HFF-Myc (cell line): ENCODE measurements around the gene TMSB15B.
"Not testable (repeated sequence)": the region's sequence is repeated elsewhere in the genome, so short reads cannot be mapped to it uniquely, and the experiment has no call there.

Experiments used
- DNase-seq: peaks from one replicate; pipeline ENCODE4 v3.0.0-alpha.2; 2011; ENCODE audit warnings: low read depth; ENCODE audit errors: extremely low read depth
- H3K4me3 ChIP-seq: replicated peaks from 2 replicates; pipeline ENCODE4 v1.5.1; 2011; ENCODE audit warnings: low read depth, mild to moderate bottlenecking, control low read depth, low read length
- CTCF ChIP-seq: IDR thresholded peaks from 2 replicates; pipeline ENCODE4 v1.5.1; 2012; ENCODE audit warnings: mild to moderate bottlenecking, low read depth, low read length, control low read depth; ENCODE audit errors: missing control alignments

Gene TMSB15B

GRCh38 chrX:103927633-103928032, 34.8 kb upstream of the TMSB15B start:
- no peak for TF ChIP-seq CTCF
- no peak overlapping the region for H3K4me3 ChIP-seq
- no peak for DNase-seq

- no peak for DNase-seq
- no peak for TF ChIP-seq CTCF
- H3K4me3 ChIP-seq: no peak overlapping the region
Observed at GRCh38 chrX:103932133-103932532, 30.3 kb upstream of the TMSB15B start.

DNA sequence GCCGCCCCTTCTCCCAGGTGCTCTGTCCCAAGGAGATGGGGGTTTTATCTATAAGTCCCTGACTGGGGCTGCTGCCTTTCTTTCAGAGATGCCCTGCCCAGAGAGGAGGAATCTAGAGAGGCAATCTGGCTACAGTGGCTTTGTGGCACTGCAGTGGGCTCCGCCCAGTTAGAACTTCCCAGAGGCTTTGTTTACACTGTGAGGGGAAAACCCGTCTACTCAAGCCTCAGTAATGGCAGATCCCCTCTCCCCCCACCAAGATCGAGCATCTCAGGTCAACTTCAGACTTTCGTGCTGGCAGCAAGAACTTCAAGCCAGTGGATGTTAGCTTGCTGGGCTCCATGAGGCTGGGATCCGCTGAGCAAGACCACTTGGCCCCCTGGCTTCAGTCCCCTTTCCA, 22.2 kb upstream of the TMSB15B start:
- not testable (repeated sequence) for DNase-seq, H3K4me3 ChIP-seq

GRCh38 chrX:103941201-103941975, 21.0 kb upstream of the TMSB15B start:
- no peak for DNase-seq
- TF ChIP-seq CTCF: no peak
- no peak overlapping the region for H3K4me3 ChIP-seq

DNA sequence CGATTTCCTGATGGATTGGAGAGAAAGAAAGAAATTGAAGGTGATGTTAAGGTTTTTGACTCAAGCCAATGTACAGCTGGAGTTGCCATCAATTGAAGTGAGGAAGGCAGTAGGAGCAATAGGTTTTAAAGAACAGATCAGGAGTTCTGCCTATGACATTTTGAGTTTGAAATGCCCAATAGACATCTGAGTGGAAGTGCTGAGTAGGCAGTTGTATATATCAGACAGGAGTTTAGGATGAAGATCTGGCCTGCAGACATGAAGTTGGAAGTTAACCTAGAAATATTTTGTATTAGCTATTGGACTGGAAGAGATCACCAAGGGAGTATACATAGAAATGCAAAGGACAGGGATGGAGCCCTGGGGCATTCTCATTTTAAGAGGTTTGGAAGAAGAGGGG, 12.9 kb upstream of the TMSB15B start:
- TF ChIP-seq CTCF: no peak
- H3K4me3 ChIP-seq: no peak overlapping the region
- DNase-seq: no peak

DNA sequence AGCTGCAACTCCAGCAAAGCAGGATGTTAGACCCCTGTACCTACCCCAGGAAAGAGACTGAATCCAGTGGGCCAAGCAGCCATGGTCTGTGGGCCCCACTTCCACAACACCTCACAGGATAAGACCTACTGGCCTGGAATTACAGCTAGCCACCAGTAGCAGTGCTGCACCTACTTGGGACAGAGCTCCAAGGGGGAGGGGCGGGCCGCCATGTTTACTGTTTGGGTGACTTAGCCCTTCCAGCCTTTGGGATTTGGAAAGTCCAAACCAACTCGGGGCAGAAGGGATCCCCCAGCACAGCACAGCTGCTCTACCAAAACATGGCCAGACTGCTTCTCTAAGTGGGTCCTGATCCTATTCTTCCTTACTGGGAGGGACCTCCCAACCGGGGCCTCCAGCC, 9.1 kb upstream of the TMSB15B start:
- TF ChIP-seq CTCF: no peak

GRCh38 chrX:103954259-103954658, 8.2 kb upstream of the TMSB15B start:
- no peak overlapping the region for H3K4me3 ChIP-seq
- no peak for DNase-seq
- TF ChIP-seq CTCF: no peak

More for the DNA sequence above, 9.1 kb upstream of the TMSB15B start:
- no peak overlapping the region for H3K4me3 ChIP-seq
- no peak for DNase-seq

DNA sequence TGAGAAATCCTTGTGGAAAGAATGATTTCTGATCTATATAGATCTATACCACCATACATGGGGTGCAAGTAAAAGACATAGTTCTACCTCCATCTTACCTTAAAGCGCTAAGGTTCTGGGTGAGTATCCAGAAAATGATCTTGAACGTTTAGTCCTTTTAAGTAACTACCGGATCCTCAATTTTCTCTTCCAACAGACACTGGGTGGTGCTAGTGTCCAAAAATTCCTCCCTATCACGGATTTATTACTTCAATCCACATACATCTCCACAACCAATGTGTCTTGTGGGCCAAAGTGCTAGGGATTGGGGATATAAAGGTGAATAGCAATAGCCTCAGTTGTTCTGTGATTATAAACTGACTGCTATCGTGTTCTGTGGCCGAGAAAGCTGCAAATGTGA, 1.8 kb upstream of the TMSB15B start:
- DNase-seq: not testable (repeated sequence)

GRCh38 chrX:103983508-103983907, 21.1 kb downstream of the TMSB15B start:
- not testable (repeated sequence) for DNase-seq, H3K4me3 ChIP-seq

More for the DNA sequence above, 1.8 kb upstream of the TMSB15B start:
- H3K4me3 ChIP-seq: not testable (repeated sequence)
